ENCODE data around the gene DISC1. TPM values are rescaled to one million over a fixed set of nuclear protein-coding genes. Genes with fewer than 3 reads are reported as not detected.

Gene DISC1
- total and polyA plus RNA-seq, 11 donors = 0.76 to 12.8 (median 4.3) TPM

DNA sequence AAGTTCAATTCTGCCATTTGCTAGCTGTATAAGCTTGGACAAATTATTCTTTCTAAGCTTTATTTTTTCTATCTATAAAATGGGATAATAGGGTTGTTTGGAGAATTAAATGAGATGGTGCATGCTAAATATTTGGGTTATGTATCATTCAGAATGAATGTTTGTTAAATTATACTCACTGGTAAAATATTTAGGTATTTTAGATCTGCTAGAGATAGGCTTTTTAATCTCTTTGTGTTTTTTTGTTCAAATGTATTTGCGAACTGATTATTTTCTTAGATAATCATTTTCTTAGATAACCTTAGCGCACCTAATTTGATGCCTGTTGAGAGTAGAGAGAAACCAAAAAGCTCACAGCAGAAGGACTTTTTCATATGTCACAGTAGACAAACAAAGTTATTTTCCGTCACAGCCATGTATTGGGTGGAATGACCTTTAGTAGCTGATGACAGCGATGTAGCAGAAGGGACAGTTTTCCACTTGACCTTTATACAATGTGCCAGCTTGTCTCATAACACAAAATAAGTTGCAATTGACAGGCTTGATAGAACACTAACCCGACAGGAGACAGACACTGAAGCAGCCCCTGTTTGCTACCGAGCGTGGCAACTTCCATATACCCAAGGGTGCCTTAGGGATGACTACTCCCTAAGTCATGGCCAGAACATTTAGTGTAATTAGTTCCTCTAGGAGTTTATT lies 93.0 kb downstream of the DISC1 start:
- peak in 2 of 4 donors; percentile 86 to 89 for ATAC-seq
- no peak overlapping the region for H3K27ac ChIP-seq
- no peak for TF ChIP-seq POLR2A (IDR thresholded peaks at IDR 0.05)
- TF ChIP-seq, protein P1, sequence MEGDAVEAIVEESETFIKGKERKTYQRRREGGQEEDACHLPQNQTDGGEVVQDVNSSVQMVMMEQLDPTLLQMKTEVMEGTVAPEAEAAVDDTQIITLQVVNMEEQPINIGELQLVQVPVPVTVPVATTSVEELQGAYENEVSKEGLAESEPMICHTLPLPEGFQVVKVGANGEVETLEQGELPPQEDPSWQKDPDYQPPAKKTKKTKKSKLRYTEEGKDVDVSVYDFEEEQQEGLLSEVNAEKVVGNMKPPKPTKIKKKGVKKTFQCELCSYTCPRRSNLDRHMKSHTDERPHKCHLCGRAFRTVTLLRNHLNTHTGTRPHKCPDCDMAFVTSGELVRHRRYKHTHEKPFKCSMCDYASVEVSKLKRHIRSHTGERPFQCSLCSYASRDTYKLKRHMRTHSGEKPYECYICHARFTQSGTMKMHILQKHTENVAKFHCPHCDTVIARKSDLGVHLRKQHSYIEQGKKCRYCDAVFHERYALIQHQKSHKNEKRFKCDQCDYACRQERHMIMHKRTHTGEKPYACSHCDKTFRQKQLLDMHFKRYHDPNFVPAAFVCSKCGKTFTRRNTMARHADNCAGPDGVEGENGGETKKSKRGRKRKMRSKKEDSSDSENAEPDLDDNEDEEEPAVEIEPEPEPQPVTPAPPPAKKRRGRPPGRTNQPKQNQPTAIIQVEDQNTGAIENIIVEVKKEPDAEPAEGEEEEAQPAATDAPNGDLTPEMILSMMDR (IDR thresholded peaks at IDR 0.05) = no peak
- no peaks in the 10 kb centered on the region for H3K36me3 ChIP-seq
- DNase-seq = no peak
- intact Hi-C loops (cut with DNase I) = loop anchor here in 1 of 10 donors (10.0 kb wide), 1 partner anchor 1515 kb away; no protein-coding TSS in a partner anchor
- 68 to 75% (median 71%) methylated on average over 7 of the region's 7 CpGs for WGBS, 4 donors
- no peaks in the 10 kb centered on the region for H3K27me3 ChIP-seq
- no peak overlapping the region for H3K4me3 ChIP-seq
- no peaks in the 10 kb centered on the region for H3K4me1 ChIP-seq
- no peaks in the 10 kb centered on the region for H3K9me3 ChIP-seq

DNA sequence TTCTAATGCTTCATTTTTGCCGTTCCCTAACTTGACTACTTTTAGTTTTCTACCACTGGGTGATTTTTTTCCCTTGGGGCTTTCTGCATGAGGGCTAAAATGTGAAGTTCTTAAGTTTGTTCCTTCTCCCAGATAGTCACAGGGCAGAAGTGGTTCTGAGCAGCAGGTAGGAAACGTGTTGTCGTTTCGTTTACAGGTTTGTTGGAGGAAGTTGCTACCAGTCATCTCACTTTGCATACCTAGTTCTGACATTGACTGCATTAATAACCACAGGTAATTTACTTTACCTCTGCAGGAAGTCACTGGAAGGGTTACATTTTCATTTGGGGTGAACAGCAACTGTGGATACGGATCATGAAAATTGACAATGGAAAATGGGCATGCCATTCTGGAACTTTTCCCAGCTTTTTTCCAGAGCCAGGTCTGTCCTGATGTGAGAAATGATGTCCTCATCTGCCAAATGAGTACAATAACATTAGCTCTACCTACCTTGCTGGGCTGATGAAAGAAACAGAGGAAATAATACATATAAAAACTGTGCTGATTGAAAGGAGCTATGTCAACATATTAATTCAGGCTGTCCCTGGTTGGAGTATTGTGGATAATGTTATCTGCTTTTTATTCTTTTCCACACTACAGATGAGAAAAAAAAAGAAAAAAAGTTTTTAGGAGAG lies 94.2 kb downstream of the DISC1 start:
- Histone ChIP-seq H3K4me1 (peaks cover 0 to 9% (median 0%) of the 10 kb centered on the region in 12 donors), H3K27me3 (no peaks in the 10 kb centered on the region), H3K9me3 (no peaks in the 10 kb centered on the region), H3K4me3 (no peak overlapping the region), H3K36me3 (no peaks in the 10 kb centered on the region), H3K27ac (no peak overlapping the region)
- TF ChIP-seq POLR2A (IDR thresholded peaks at IDR 0.05) = no peak
- TF ChIP-seq, protein P1 (IDR thresholded peaks at IDR 0.05) = no peak
- intact Hi-C loops (cut with DNase I) = loop anchor here in 1 of 10 donors (10.0 kb wide), 1 partner anchor 1514 kb away; no protein-coding TSS in a partner anchor
- 85 to 91% (median 86%) methylated on average over 5 of the region's 5 CpGs for WGBS, 4 donors
- ATAC-seq = no peak
- no peak for DNase-seq

DNA sequence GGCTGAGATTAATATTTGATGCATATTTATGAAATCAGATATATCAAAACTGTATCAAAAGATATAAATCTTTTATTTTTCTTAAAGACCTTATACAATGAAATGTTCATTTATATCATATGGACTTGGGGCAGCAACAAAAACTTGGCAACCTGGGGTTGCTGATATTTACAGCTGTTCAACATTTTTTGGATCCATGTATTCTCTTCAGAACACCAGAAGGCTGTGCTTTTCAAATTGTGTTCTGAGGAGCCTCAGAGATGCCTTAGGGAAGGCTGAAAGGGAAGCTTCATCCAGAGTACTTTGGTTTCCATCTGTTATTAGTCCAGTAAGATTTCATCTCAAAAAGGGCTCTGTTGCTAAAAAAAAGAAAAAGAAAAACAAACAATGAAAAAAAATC lies 94.8 kb downstream of the DISC1 start:
- TF ChIP-seq, protein P1 (IDR thresholded peaks at IDR 0.05) = no peak
- TF ChIP-seq POLR2A (IDR thresholded peaks at IDR 0.05) = no peak
- intact Hi-C loops (cut with DNase I) = loop anchor here in 1 of 10 donors (10.0 kb wide), 1 partner anchor 1513 kb away; no protein-coding TSS in a partner anchor
- H3K36me3 ChIP-seq = no peaks in the 10 kb centered on the region

DNA sequence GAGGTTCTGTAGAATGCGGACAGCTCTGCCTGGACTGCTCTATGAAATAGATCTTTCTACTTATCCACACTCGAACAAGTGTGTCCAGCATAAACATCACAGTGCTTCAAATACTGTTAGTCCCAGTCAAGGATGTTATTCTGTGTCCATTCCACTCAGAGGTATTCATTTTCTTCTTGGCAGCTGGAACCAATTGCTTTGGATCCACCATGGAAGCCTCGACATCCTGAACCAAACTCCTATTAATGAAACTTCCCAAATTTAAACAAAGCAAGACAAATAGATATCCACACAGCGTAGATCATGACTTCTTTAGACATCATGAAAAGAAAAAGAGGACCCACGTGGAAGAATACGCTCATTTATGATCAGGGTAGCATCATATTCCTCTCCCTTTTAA lies 95.8 kb downstream of the DISC1 start:
- Histone ChIP-seq H3K36me3 (no peaks in the 10 kb centered on the region), H3K4me1 (peaks cover 0 to 14% (median 0%) of the 10 kb centered on the region in 12 donors), H3K9me3 (no peaks in the 10 kb centered on the region), H3K4me3 (no peak overlapping the region), H3K27ac (no peak overlapping the region), H3K27me3 (no peaks in the 10 kb centered on the region)
- DNase-seq = no peak
- no peak for ATAC-seq
- intact Hi-C loops (cut with DNase I) = loop anchor here in 1 of 10 donors (10.0 kb wide), 1 partner anchor 1512 kb away; no protein-coding TSS in a partner anchor
- TF ChIP-seq, protein P1 (IDR thresholded peaks at IDR 0.05) = no peak
- WGBS, 4 donors = 96 to 97% (median 96%) methylated on average over 6 of the region's 6 CpGs

More for the DNA sequence above, 94.8 kb downstream of the DISC1 start:
- DNase-seq (no peak), ATAC-seq (no peak)
- Histone ChIP-seq H3K27me3 (no peaks in the 10 kb centered on the region), H3K4me1 (peaks cover 0 to 12% (median 0%) of the 10 kb centered on the region in 12 donors), H3K27ac (no peak overlapping the region), H3K4me3 (no peak overlapping the region), H3K9me3 (no peaks in the 10 kb centered on the region)
